Measurements from ENCODE around the gene TATDN2.
"Not testable (repeated sequence)": the region's sequence is repeated elsewhere in the genome, so short reads cannot be mapped to it uniquely, and the experiment has no call there.

Gene TATDN2

DNA sequence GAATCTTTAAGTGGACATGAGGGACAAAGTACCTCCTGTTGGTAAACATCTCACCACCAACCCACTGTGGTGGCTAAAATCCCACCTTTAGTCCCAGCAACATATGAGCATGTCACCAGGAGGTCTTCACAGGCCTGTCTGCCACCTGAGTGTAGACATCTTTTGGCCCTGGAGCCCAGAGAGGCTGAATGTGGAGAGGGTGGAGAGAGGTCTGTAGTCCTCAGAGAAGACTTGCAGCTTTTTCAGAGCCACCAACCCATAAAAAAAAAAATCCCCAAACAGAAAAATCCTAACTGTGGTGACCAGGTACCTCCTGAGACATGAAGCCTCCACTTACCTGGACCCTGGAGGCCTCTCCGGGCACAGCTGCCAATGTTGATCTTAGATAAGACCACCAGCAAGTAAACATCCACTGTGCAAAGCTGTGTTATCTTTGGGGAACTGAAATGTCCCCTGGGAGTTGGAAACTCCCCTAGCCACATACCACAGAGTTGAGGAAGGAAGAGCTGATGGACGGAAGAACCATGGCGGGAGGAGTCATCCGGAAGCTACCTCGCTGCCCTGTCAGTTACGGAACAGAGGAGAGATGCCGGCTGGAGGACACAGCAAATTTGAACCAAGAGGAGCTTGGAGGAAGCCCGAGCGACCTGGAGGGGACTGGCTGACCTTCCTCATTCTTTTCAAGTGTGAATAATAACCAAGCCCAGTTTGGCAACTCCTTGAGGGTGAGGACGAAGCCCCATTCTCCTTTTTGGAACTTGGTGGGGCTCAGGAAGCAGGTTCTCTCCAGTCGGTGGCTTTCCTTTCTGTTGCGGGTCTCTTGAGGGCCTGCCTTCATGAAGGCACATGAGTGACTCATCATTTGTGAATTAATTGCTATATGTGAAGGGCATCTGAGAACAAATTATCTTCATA lies 44.5 kb downstream of the TATDN2 start, which contains the start of gene GHRL:
Gene GHRL (minus strand): TSS at position 443 of the 915 bp plus-strand sequence. CDS start 2,767 bp downstream, outside the sequence.
- DNase-seq: no peak

DNA sequence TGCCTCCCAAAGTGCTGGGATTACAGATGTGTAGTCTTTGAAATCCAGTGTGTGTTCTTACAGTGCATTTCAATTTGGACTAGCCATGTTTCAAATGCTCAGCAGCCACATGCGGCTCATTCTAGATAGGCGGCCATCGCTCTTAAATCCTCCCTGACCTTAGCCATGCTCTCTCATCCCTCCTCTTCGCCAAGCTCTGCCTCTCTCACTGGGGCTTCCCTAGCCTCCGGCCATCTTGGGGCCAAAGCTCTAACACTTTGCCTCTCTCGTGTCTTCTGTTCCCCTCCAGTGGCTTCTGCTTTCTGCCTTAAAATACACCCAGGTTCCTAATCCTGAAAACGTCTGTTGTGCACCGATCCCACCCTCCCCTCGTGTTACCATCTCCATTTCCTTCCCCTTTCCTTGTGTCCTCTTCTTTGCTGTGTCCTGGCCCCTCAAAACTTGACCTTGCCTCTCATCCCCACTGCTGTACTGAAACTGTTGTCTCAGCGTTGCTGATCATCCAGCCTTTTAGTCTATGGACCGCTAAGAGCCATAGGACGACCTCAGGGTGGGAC lies 45.8 kb downstream of the TATDN2 start:
- DNase-seq: no peak

DNA sequence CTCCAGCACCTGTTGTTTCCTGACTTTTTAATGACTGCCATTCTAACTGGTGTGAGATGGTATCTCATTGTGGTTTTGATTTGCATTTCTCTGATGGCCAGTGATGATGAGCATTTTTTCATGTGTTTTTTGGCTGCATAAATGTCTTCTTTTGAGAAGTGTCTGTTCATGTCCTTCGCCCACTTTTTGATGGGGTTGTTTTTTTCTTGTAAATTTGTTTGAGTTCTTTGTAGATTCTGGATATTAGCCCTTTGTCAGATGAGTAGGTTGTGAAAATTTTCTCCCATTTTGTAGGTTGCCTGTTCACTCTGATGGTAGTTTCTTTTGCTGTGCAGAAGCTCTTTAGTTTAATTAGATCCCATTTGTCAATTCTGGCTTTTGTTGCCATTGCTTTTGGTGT lies 49.8 kb downstream of the TATDN2 start:
- DNase-seq: not testable (repeated sequence)

DNA sequence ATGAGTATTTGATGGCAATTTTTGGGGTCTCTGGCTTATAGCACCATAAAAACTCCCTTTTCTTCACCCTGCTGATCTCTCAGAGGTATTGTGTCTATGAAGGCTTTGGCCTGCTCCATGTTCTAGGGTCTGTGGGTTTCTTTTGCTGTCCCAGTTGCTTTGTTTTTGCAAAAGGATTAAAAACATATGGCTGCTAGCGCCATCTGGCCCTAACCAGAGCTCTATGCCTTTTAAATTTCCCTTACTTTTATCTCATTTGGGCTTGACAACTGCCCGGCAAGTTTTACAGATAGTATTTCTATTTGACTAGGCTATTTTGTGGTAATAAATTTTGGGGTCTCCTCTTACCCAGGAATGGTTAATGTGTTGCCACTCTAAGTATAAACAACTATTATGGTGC lies 50.9 kb downstream of the TATDN2 start:
- no peak for DNase-seq

DNA sequence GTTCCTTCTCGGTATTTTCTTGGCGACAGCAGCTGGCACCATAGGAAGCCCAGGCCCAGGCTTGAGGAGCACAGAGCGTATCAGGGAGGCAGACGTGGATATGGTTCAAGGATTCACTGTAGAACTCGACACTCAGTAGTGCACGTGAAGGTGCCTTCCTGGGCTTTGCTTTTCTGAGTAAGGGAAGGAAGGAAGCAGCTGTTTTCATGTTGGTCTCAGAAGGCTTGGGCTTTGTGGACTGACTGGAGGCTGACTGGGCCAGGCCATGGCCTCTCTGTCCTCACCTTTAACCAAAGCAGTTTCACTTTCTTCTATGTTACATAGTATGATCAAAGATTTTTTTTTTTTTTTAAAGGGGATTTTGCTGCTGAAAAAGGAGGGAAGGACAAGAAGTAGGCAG lies 51.4 kb downstream of the TATDN2 start:
- DNase-seq: no peak

DNA sequence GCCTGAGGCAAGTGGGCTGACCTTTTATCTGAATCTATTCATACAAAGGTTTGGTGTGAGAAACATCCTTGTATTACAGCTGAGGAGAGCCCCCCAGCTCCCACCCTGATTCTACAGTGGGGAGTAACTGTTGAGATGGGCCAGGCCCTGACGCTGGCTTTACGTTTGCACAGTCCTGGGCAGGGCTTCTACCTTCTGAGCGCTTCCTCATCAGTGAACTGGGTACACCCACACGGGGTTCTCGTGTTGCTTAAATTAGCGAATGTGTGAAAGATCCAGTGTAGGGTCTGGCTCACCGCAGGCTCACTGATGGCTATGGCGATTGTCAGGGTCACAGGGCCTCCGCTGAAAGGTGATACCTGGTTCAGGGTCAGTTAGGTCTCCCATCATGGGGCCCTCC lies 51.8 kb downstream of the TATDN2 start:
- DNase-seq: no peak

DNA sequence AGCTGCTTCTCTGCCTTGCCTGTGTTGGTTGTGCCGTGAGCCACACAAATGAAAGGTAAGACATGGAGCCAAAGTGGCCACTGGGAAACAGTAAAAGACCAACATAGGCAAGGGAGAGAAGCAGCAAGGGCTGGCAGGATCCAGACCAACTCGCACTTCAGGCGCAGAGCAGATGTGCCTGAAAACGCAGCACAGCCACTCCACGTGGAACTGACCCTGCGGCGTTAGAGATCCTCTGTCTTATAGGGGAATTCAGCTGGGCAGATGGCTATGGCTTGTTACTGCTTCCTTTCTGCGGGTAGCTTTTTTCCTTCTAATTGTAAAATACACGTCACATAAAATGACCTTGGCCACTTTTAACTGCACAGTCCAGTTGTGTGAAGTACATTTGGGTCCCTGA lies 54.8 kb downstream of the TATDN2 start:
- no peak for DNase-seq

DNA sequence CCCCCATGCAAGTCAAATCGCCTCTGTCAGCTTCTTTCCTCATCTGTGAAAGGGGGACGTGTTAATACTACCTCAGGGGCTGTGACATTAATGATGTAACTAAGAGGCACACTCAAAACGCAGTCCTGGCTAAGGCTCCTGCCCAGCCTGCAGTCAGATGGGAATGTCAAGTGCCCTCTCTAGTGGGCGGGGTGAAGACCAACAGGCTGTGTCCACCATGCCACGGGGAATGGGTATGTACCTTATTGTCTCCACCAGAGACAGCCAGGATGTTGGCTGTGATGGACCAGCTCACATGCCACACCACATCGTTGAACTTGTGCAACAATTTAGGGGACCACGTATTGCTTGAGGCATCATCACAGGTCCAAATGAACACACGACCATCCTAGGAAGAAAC lies 55.5 kb downstream of the TATDN2 start:
- DNase-seq: no peak

DNA sequence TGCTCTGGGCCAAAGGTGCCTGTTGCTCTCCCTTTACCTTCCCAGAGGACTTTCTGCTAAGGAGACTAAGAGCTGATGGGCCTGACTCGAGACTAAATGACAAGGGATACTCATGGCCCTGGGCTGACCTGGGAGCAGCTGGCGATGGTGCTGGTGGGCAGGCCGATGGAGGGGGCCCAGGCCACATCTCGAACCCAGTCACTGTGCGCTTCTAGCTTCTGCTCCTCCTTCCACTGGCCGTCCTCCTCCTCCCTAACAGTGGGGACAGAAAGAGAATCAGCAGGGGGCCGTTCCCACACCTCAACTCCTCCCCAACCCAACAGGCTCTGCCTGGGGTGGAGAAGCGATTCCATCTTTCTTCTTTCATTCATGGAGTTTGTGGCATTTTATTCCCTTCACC lies 56.6 kb downstream of the TATDN2 start:
- DNase-seq: no peak

DNA sequence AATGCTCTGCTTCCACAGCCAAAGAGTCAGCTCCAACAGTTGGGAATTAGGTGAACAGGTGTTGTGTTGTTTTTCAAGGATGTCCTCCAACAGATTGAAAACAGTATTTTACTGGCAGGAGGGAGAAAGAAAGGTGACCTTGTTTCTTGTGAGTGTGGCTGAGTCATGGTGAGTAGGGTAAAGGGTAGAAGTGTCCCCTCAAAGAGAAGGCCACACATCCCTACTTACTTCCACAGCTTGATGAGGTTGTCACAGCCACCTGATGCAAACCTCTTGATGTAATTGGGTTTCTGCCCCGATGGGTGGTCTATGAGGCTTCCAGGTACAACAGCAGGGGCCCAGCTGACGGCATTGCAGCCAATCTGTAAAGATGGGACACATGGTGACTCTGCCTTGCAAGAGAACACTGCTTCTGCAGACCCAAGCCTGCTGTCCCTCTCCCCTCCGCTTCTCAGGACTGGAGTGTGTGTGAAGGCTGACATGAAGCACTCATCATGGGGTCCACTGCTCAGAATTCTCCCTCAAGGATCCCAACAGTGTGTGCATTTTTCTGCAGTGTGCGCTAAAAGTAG lies 57.2 kb downstream of the TATDN2 start:
- DNase-seq: no peak

DNA sequence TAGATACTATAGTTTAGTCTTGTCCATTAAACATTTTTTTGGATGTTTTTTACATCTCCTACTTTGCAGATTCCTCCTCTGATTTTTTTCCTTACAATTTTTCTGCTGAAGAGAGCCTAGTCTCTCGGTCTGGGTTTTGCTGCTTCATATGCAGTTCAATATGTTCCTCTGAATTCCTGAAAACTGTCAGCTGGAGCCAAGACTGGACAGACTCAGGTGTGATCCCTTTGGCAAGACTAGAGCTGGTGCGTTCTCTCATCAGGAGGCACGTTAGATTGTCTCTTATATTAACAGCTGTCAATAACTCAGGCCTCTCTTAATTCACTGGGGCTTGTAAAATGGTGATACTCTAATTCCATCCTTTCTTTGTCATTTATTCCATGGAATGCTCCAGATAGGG lies 57.9 kb downstream of the TATDN2 start:
- no peak for DNase-seq

DNA sequence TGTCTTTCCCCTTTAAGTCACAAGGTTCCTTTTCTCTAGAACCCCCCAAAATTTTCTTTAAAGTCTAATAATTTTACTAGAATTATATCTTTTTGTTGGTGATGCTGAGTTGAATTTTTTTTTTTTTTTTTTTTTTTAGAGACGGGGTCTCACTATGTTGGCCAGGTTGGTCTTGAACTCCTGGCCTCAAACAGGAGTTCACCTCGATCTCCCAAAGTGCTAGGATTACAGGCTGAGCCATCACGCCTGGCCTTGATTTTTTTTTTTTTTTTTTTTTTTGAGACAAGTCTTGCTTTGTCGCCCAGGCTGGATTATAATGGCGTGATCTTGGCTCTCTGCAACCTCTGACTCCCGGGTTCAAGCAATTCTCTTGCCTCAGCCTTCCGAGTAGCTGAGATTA lies 60.4 kb downstream of the TATDN2 start:
- DNase-seq: no peak

DNA sequence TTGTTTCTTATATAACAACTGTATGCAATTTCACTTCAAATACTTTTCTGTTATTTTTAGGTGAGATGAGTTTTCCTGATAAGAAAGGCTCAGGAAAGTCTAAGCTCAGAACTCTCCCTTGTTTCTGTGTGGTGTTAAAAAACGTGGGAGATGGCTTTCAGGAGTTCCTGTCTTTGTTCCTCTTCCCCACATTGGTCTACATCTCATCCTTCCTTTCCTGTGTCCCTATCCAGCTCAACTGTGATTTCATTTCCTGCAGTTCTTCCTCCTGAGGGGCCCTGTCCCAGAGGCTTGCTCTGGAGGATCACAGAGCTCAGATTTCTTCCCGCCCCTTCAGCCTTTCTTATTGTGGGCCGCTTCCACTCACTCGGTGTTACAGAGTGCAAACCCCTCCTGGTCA lies 61.5 kb downstream of the TATDN2 start:
- DNase-seq: no peak

DNA sequence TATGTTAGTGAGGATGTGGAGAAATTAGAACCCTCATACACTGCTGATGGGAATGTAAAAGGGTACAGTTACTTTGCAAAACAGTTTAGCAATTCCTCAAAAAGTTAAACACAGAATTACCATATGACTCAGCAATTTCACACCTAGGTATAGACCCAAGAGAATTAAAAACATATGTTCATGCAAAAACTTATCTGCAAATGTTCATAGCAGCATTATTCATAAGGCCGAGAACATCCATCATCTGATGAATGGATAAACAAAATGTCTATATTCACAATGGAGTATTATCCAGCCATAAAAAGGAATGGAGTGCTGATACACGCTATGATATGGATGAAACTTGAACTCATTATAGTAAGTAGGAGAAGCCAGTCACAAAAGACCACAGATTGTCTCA lies 62.3 kb downstream of the TATDN2 start:
- DNase-seq: no peak

DNA sequence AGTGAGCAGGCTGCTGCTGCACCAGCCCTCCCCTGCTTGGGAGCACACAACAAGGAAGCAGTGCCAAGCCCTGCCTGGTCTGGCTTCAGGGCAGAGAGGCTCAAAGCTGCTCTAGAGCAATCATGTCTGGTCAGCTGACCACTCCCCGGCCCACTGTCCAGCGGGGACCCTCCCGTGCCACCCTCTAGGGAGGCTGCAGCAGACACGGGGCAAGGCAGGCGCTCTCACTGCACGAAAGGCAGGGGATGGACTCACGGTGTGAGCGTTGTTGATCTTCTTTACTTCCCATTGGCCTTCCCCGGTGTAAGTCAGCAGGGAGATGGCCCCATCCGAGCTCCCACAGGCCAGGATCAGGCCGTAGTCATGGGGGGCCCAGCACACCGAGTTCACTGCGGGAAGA lies 63.5 kb downstream of the TATDN2 start:
- DNase-seq: no peak

DNA sequence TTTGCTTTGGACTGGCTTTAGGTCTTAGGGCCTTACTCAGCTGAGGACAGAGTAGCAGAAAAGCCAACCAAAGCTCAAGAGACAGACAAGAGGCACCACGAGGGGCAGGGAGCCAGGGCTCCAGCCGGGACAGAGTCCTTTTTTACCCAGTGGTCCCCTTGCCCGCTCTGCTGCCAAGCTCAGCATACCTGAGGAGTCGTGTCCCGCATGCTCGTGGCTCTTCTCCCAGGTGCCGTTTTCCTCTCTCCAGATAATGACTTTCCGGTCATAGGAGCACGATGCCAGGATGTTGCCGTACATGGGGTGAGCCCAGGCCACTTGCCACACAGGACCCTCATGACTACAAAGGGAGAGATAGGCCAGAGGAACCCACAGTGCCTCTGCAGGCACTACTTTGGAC lies 64.1 kb downstream of the TATDN2 start:
- no peak for DNase-seq

DNA sequence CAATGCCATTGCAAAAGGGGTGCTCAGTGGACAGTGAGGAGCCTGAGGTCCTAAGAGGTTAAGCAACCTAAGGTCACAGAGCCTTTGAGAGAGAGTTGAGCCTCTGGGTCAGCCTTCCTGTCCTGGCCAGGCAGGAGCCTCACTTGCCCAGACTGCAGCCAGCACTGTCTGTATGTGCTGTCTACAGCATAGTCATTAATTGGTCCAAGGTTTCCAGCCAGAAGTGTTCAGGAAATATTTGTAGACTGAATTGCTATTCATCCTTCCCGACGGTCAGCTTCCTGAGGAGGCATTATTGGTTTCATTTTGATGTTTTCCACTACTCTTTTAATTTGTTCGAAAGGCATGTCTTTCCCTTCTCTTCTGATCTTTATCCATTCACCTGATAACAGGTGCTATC lies 64.6 kb downstream of the TATDN2 start:
- no peak for DNase-seq

DNA sequence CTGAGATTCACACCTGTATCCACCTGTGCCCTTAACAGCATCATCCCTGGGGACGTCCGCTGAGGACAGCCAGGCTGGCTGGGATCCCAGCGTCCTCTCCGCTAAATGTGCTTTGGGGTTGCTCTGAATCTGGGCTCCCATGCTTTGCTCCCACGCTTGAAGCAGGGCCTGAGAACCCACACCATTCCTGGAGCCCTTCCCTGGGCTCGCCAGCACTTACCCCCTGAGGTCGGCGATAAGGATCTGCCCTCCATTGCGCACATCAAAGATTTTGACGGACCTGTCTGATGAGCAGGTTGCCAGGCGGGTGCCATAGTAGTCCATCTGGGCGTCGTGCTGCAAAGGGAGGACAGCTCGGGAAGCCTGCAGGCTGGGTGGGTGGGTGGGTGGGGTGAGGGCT lies 66.8 kb downstream of the TATDN2 start:
- DNase-seq: no peak

DNA sequence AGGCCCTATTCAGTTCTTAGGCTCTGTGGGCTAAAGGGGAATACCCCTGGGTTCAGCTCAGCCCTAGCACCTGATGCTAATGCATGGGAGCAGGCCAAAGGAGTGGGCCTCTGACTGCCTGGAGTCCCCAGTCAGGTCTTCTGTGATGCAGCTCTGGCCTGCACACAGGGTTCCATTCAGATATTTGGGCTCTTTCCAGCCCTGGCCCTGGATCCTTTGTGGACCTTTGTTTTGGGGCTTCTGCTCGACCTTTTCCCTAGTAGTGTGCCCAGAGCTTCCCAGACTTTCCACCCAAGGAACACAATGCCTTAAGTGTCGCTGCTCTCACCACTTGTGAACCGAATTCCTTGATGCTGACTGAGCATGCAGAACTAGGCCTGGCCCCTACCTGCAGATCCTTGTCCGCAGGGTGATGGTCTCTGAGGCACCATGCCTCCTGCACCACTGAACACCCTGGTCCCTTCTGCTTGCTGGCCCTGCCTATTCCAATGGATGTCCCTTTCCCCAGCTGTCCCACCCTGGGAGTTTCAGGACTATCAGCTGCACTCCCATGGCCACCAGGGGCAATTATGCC lies 67.6 kb downstream of the TATDN2 start:
- no peak for DNase-seq

DNA sequence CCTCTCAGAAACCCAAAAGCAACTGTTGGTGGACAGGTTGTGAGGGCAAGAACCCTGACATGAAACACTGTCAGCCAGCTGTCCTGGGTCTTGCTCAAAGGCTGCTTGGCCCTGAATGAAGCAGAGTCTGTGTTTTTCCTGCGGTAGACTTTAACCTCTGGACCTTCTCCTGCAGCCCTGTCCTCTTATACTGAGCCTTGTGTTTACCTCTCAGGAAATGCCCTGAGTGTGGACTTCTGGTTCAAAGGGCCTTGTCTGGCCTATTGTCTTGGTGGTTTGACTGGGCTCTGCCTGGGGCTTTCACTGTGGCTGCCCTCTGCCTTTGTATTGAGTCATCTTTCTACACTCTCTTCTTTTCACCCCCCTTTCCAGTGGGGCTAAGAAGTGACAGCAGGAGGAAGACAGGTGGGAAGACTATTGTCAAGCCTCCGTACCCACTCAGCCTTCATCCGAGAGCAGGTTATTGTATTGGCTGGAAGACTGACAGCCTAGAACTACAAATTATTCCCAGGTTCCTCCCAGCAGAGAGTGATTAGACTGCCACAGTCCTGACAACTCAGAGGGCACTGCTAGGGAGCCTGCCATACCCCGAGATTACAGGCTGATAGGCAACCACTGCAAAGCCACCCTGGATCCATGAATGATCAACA lies 69.2 kb downstream of the TATDN2 start:
- DNase-seq: no peak

DNA sequence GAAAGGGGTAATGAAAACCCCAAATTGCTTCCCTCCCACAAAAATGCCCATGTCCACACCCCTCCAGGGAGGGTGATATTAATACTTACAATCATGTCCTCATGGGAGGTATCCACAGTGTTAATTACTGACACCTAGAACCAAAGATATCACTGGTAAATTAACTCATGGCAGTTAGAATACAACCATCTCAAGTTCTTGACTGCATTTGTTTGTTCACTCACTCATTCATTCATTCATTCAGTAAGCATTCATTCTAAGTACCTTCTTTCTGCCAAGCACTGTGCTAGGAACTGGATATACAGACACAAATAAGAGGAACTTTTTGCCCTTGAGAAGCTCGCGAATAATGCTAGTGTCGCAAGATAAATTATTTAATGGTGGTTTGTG lies 69.7 kb downstream of the TATDN2 start:
- DNase-seq: no peak

DNA sequence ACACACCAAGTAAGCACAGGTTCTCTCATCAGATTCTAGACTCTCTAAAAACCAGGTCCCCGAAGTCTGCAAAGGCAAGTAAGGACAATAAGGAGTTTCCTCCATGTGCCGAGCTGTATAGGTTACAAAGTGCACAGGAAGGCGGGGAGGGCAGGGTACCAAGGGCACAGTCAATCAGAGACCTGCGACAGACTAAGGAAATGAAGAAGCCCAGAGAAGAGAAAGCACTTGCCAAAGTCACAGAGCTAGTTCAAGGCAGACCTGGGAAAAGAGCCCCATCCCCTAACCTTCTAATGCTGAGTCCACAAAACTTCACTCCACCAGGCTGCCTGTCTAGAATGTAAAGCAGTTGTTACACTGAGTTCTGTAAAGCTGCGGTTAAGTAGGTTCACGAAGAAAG lies 71.0 kb downstream of the TATDN2 start:
- DNase-seq: no peak

DNA sequence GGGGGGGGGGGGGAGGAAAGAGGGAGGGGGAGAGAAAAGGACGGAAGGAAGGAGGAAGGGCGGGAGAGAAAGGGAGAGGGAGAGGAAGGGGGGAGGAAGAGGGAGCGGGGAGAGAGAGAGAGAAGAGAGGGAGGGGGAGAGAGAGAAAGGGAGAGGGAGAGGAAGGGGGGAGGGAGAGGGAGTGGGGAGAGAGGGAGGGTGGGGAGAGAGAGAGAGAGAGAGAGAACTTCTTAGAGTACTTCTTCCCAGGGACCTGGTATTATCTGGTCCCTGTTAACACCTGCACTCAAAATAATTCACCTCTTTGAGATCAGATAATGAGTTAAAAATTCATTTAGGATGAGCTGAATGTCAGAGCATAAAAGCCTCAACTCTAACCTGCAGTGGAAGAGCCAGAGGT lies 71.5 kb downstream of the TATDN2 start:
- no peak for DNase-seq

DNA sequence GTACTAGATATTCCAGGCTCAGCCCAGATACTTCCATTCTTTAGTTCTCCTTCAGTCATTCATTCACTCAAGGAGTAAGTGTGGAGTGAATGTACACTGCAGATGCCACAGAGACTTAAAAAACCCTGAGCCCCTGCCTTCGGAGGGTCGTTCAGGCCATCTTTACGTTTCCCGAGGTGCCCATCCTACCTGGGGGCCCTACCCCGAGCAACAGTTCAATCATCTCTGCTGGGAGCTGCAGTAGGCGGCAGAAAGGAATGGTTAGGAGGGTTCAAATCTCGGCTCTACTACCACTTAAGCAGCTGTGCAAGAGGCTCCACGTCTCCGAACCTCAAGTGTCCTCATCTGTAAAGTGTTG lies 72.0 kb downstream of the TATDN2 start:
- DNase-seq: no peak

Measured in activated effector memory CD4-positive, alpha-beta T cell treated with Interleukin-2 at 50 U/mL for 16 hours (primary cell).